C1 segment of cervical spinal cord (tissue), 14 donors: ENCODE data around the gene SERPINA5.
"Not testable (repeated sequence)": the region's sequence is repeated elsewhere in the genome, so short reads cannot be mapped to it uniquely, and the experiment has no call there.

Experiments
- DNase-seq, 14 donors: peaks; one replicate each; lab custom pipeline; 2025; lab: John Stamatoyannopoulos, UW

SERPINA5 gene

GRCh38 chr14:94573475-94574277 is 7.5 kb upstream of the SERPINA5 start:
- DNase-seq: no peak

DNA sequence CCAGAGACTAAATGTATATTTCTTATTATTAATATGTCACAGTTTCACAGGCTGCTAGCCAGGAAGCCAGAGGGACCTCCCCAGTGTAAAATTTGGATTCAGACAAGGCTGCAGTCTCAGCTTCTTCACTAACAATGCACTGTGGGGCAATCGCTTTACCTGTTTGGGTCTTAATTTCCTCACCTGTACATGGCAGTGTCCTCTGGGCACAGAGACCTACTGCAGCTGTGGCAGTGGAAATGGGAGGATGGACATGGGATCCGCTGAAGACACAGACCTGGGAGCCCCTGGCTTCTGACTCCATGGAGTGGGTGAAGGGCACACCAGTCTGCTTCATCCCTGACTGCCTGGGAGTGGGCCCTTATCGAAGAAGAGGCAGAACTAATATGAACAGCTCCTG is 6.9 kb upstream of the SERPINA5 start:
- no peak for DNase-seq

GRCh38 chr14:94575730-94576585 is 5.3 kb upstream of the SERPINA5 start:
- DNase-seq: no peak

DNA sequence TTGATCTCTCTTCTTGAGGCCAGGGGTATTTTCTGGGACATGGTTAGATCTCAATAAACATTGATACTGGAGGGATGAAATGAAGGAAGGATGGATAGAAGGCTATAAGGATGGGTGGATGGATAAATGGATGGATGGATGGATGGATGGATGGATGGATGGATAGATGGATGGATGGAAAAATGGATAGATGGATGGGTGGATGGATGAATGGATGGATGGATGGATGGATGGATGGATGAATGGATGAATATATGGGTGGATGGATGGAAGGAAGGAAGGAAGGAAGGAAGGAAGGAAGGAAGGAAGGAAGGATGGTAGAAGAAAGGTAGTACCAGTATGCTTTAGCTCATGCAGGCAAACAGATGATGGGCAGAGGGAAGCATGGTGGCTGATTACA is 3.8 kb upstream of the SERPINA5 start:
- DNase-seq: not testable (repeated sequence)

DNA sequence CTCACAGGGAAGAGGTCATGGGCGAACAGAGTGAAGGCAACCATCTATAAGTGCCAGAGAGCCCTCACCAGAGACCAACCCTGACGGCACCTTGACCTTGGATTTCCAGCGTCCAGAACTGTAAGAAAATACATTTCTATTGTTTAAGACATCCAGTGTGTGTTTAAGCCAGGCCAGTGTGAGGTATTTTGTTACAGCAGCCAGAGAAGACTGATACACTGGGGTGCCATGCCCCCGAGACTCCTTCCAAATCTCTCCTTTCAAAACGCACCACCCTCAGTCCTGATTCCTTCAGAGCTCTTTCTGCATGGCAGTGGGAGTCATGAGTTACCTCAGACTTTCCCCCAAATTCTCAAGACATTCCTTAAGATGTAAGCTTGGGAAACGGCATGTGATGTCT is 2.5 kb upstream of the SERPINA5 start:
- no peak for DNase-seq

GRCh38 chr14:94582199-94582750 is 1.0 kb downstream of the SERPINA5 start:
- DNase-seq: no peak

DNA sequence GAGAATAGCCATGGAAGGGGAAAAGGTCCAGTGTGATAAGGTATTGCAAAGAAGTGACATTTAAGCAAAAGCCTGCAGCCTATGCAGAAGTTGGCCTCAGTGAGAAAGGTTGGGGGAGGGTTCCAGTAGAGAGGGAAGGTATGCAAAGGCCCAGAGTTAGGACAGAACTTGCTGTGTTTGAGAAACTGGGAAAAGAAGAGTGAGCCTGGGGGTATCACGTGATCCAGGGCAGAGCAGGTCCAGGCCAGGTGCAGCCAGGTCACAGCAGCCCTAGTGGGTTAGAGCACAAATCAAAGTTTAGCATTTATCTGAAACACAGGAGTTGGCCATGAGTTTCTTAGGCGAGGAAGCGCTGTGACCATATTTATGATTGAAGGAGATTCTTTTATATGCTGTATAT is 1.6 kb downstream of the SERPINA5 start:
- no peak for DNase-seq

- no peak for DNase-seq
Observed at GRCh38 chr14:94583557-94583956, 2.3 kb downstream of the SERPINA5 start.

GRCh38 chr14:94584591-94585280 is 3.5 kb downstream of the SERPINA5 start:
- no peak for DNase-seq

DNA sequence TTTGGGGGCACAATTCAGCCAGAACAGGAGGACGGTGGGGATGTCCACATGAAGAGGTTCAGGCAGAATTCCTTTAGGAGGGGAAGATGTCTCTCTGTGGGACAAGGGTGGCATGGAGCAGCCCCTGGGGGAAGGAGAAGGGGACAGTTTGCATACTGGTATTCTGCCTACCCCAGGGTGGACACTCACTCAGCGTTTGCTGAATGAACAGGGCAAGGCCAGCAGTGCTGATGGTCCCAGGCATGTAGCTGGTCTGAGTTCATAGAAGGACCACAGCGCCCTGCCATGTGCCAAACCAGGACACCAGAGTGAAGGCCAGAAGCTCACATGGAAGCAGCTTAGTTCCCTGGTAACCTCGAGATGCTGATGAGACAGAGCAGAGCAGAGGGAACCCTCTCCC is 5.4 kb downstream of the SERPINA5 start:
- DNase-seq: no peak

DNA sequence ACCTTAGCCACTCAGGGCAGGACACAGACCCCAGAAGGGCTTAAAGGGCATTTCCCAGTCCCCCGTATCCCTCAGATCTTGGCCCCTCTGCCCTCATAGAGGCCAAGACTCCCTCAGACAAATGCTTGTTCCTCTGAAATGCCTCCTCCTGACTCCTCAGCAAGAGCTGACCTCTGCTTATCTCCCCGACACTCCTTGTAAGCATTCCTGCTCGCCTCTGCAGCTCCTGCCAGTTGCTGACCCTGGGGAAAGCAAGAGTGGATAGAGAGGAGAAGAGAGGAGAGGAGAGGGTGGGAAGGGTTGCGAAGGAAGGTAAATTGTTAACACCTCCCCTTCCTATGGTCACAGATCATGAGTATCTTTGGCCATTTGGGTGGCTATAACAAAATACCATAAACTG is 7.1 kb downstream of the SERPINA5 start:
- DNase-seq: no peak

DNA sequence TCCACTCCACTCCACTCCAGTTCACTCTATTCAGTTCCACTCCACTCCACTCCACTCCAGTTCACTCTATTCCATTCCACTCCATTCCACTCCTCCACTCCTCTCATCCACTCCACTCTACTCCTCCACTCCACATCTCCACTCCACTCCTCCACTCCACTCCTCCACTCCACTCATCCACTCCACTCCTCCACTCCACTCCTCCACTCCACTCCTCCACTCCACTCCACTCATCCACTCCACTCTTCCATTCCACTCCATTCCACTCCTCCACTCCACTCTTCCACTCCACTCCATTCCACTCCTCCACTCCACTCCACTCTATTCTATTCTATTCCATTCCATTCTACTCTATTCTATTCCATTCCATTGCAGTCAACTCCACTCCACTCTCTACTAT is 9.8 kb downstream of the SERPINA5 start:
- DNase-seq: no peak

GRCh38 chr14:94591871-94592270 is 10.6 kb downstream of the SERPINA5 start:
- no peak for DNase-seq

DNA sequence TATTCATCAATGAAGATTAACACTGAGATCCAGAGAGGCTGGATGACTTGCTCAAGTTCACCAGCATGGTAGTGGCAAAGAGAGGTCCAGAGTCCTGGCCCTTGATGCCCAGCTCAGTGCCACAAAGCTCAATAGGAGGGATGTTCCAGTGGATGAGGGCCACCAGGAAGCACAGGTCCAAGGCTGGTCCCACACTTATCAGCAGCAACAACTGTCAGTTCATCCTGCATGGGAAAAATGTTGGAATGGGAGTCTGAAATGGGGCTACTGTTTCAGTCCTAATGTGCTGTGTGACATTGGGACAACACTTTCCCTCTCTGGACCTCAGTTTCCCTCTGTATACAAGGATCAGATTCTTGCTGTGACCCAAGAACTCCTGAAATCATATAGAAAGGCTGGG is 11.2 kb downstream of the SERPINA5 start:
- DNase-seq: no peak

- DNase-seq: no peak
Observed at GRCh38 chr14:94593376-94593748, 12.1 kb downstream of the SERPINA5 start.

- no peak for DNase-seq
Observed at GRCh38 chr14:94593749-94594431, 12.7 kb downstream of the SERPINA5 start.

DNA sequence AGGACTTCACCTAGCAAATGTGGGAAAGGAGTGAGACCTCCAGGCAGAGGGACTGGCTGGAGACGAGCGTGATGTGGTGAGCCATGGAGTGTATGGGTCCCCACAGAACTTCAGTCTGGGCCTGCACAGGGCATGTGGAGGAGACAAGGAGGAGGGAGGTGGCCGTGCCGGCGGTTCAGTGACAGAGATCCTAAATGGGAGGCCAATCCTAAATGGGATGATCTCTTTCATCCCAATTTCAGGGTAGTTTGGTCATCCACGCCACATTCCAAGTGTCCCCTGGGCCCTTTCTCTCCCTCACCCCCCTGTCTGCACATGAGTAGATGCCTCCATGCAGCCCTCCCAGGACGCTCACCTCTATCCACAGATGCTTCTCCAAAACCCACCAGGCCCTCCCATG is 13.2 kb downstream of the SERPINA5 start:
- DNase-seq: no peak

DNA sequence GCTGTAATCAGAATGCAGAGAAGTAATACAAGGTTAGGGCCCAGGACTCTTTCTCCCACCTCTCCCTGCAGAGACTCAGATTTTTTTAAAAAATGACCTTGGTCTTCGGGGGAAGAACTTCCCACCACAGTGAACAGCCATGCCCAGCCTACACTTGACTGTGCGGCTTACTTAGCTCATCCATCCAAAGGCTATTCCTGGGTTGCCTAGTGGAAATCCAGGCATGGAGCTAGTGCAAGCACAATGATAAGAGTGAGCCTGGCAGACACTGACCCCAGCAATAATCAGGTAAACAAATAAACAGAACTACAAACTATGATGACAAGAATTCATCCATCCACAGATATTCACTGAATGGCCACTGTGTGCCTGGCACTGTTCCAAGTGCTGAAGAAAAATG is 14.7 kb downstream of the SERPINA5 start:
- DNase-seq: no peak

DNA sequence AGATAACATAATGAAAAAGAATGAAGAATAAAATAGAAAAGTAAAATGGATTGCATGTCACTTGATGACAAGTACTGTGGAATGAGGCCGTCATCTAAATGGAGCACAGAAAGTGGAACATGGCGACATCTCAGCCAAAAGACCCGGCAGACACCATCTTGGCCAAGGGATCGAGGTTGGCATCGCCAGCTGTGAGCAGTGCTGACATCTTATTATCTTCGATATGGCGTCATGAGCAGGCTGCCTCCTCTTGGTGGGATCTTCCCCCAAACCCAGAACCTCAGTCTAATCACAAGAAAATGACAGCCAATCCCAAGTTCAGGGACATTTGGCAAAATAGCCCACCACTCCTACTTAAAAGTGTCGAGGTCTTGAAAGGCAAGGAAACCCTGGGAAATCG is 15.1 kb downstream of the SERPINA5 start:
- DNase-seq: no peak

DNA sequence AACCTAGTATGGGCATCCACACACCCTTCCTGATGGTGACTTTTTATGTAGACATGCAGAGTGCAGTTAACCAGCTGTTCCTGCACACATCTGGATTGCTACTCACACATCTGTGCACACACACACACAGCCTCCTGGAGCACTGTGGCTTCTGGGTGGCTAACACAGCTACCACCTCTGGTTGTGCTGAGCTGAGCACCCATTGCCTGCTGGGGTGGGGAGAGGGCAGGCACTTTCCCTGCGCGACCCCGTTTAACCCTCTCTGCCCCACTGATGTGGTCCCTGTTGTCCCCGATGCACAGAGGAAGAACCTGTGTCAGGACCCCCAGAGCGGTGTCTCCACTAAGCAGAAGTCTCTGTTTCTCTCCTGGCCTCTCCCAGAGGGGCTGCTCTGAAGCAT is 16.6 kb downstream of the SERPINA5 start:
- DNase-seq: no peak

- DNase-seq: no peak
Observed at GRCh38 chr14:94598506-94598815, 17.2 kb downstream of the SERPINA5 start.
